ENCODE data around the gene JUP. TPM values are rescaled to one million over a fixed set of nuclear protein-coding genes. Genes with fewer than 3 reads are reported as not detected.

The JUP gene
- total and polyA plus RNA-seq, 2 of the 13 experiments (the other 11 are each of a cell fraction or from before 2014, with no cell fraction given): 12.1 to 20.6 TPM

DNA sequence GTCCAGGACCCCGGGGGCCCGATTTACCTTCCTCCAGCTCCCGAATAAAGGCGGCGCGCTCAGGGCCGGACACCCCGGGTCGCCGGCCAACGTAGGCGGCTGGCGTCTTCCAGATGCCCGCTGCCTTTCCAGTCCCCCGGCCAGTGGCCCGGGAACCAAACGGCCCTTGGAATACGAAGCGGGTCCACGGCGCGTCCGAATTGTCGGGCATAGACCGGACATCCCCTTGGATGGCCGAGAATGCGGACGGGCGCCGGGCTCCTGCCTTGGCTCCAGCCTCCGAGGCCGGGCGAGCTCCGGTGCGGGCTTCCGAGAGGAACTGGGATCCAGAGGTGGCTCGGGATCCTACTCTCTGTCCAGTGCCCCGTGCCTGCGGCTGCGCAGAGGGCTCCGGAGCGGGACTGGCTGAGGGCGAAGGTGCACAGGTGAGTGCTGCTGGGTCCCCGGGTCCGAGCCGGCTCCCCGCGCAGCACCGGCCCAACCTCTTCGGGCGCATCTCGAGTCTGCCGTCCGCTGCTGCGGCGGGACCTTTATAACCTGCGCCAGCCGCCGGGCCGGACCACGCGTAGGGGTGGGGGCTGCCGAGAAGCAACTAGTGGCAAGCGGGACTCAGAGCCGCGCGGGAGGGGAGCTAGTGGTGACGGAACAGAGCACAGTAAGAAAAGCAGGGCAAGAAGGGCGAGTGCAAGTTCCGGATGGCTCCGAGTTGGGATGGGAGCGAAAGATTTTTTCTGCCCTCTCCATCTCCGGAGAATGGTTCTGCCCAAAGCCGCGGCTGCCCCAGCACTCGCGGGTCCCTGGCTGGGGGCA lies 52.2 kb downstream of the JUP start, which contains the start of gene HAP1 (continued):
- no peak for TF ChIP-seq ZNF570 (CRISPR knock-in tag; IDR thresholded peaks at IDR 0.05; ENCODE audit: borderline replicate concordance)
- TF ChIP-seq TOPORS (CRISPR knock-in tag; IDR thresholded peaks at IDR 0.05): 0 out of 2 replicates have a peak, but pooled peaks have one; percentile 34
- TF ChIP-seq, protein P1, sequence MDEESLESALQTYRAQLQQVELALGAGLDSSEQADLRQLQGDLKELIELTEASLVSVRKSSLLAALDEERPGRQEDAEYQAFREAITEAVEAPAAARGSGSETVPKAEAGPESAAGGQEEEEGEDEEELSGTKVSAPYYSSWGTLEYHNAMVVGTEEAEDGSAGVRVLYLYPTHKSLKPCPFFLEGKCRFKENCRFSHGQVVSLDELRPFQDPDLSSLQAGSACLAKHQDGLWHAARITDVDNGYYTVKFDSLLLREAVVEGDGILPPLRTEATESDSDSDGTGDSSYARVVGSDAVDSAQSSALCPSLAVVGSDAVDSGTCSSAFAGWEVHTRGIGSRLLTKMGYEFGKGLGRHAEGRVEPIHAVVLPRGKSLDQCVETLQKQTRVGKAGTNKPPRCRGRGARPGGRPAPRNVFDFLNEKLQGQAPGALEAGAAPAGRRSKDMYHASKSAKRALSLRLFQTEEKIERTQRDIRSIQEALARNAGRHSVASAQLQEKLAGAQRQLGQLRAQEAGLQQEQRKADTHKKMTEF (CRISPR knock-in tag; IDR thresholded peaks at IDR 0.05): peak; percentile 47
- TF ChIP-seq ZNF24 (IDR thresholded peaks at IDR 0.05): no peak
- peak; percentile 76; the same call in 1 of the 2 replicates for TF ChIP-seq ERF (CRISPR knock-in tag; IDR thresholded peaks at IDR 0.05)
- TF ChIP-seq ZNF121 (CRISPR knock-in tag; IDR thresholded peaks at IDR 0.05): peak; percentile 79
- no peak for TF ChIP-seq MAZ (IDR thresholded peaks at IDR 0.05; ENCODE audit: borderline replicate concordance, low read depth, low read length)
- 0 out of 2 replicates have a peak, but pooled peaks have one; percentile 16 for TF ChIP-seq MAZ (CRISPR knock-in tag; IDR thresholded peaks at IDR 0.05; ENCODE audit: low read depth)
- TF ChIP-seq, protein P2, sequence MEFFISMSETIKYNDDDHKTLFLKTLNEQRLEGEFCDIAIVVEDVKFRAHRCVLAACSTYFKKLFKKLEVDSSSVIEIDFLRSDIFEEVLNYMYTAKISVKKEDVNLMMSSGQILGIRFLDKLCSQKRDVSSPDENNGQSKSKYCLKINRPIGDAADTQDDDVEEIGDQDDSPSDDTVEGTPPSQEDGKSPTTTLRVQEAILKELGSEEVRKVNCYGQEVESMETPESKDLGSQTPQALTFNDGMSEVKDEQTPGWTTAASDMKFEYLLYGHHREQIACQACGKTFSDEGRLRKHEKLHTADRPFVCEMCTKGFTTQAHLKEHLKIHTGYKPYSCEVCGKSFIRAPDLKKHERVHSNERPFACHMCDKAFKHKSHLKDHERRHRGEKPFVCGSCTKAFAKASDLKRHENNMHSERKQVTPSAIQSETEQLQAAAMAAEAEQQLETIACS (CRISPR knock-in tag; IDR thresholded peaks at IDR 0.05): no peak
- TF ChIP-seq, protein P3, sequence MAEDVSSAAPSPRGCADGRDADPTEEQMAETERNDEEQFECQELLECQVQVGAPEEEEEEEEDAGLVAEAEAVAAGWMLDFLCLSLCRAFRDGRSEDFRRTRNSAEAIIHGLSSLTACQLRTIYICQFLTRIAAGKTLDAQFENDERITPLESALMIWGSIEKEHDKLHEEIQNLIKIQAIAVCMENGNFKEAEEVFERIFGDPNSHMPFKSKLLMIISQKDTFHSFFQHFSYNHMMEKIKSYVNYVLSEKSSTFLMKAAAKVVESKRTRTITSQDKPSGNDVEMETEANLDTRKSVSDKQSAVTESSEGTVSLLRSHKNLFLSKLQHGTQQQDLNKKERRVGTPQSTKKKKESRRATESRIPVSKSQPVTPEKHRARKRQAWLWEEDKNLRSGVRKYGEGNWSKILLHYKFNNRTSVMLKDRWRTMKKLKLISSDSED (CRISPR knock-in tag; IDR thresholded peaks at IDR 0.05): no peak
- TF ChIP-seq, protein P4, sequence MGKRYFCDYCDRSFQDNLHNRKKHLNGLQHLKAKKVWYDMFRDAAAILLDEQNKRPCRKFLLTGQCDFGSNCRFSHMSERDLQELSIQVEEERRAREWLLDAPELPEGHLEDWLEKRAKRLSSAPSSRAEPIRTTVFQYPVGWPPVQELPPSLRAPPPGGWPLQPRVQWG (CRISPR knock-in tag; IDR thresholded peaks at IDR 0.05; ENCODE audit: borderline replicate concordance, low read depth): no peak
- TF ChIP-seq SP1 (IDR thresholded peaks at IDR 0.05): no peak
- peak; percentile 31; the same call in 1 of the 2 replicates for TF ChIP-seq SP1 (CRISPR knock-in tag; IDR thresholded peaks at IDR 0.05)
- no peak for TF ChIP-seq NR3C1 (CRISPR knock-in tag; IDR thresholded peaks at IDR 0.05)
- TF ChIP-seq, protein P5, sequence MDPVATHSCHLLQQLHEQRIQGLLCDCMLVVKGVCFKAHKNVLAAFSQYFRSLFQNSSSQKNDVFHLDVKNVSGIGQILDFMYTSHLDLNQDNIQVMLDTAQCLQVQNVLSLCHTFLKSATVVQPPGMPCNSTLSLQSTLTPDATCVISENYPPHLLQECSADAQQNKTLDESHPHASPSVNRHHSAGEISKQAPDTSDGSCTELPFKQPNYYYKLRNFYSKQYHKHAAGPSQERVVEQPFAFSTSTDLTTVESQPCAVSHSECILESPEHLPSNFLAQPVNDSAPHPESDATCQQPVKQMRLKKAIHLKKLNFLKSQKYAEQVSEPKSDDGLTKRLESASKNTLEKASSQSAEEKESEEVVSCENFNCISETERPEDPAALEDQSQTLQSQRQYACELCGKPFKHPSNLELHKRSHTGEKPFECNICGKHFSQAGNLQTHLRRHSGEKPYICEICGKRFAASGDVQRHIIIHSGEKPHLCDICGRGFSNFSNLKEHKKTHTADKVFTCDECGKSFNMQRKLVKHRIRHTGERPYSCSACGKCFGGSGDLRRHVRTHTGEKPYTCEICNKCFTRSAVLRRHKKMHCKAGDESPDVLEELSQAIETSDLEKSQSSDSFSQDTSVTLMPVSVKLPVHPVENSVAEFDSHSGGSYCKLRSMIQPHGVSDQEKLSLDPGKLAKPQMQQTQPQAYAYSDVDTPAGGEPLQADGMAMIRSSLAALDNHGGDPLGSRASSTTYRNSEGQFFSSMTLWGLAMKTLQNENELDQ (CRISPR knock-in tag; IDR thresholded peaks at IDR 0.05; ENCODE audit: borderline replicate concordance): 0 out of 2 replicates have a peak, but pooled peaks have one; percentile 12
- TF ChIP-seq, protein P6, sequence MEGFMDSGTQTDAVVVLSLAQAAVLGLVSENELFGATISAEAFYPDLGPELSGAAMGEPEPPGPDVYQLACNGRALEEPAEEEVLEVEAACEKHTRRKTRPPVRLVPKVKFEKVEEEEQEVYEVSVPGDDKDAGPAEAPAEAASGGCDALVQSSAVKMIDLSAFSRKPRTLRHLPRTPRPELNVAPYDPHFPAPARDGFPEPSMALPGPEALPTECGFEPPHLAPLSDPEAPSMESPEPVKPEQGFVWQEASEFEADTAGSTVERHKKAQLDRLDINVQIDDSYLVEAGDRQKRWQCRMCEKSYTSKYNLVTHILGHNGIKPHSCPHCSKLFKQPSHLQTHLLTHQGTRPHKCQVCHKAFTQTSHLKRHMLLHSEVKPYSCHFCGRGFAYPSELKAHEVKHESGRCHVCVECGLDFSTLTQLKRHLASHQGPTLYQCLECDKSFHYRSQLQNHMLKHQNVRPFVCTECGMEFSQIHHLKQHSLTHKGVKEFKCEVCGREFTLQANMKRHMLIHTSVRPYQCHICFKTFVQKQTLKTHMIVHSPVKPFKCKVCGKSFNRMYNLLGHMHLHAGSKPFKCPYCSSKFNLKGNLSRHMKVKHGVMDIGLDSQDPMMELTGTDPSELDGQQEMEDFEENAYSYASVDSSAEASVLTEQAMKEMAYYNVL (CRISPR knock-in tag; IDR thresholded peaks at IDR 0.05; ENCODE audit: borderline replicate concordance): no peak; the same call in 1 of the 2 replicates
- no peak for TF ChIP-seq ARID2 (CRISPR knock-in tag; IDR thresholded peaks at IDR 0.05; ENCODE audit: borderline replicate concordance)
- TF ChIP-seq ARNT (IDR thresholded peaks at IDR 0.05): no peak
